Measurements from ENCODE around the gene AUP1. TPM values are rescaled to one million over a fixed set of nuclear protein-coding genes. Genes with fewer than 3 reads are reported as not detected.
"Not testable (repeated sequence)": the region's sequence is repeated elsewhere in the genome, so short reads cannot be mapped to it uniquely, and the experiment has no call there.

Gene AUP1
- total and polyA plus RNA-seq, 2 experiments from 2014 or later = 98.7 to 105 TPM

- no peaks in the 10 kb centered on the region for H3K4me1 ChIP-seq (ENCODE audit: insufficient read depth)
- no peaks in the 10 kb centered on the region for H3K9me2 ChIP-seq (ENCODE audit: insufficient read depth)
- peaks cover 6% of the 10 kb centered on the region for H3K27me3 Mint-ChIP-seq (ENCODE audit: insufficient read depth, low read depth, poor library complexity)
- H3K27me3 ChIP-seq (ENCODE audit: insufficient read depth) = no peaks in the 10 kb centered on the region
- H3K79me2 ChIP-seq (replicated peaks; ENCODE audit: insufficient read depth) = peaks cover 5% of the 10 kb centered on the region
- no peaks in the 10 kb centered on the region; the same call in 2 of the 3 replicates for H3K9me3 Mint-ChIP-seq
- H3K36me3 Mint-ChIP-seq (ENCODE audit: low read depth) = peaks cover 50% of the 10 kb centered on the region
- no peak for ATAC-seq
- no peak overlapping the region for H3K27ac Mint-ChIP-seq
- H3K4me2 ChIP-seq = no peak overlapping the region
- H3K36me3 ChIP-seq (ENCODE audit: insufficient read depth) = peaks cover 5% of the 10 kb centered on the region; the same call in 1 of the 2 replicates
- no peak overlapping the region for H2AFZ ChIP-seq
- H3K4me3 Mint-ChIP-seq = no peak overlapping the region
- H4K20me1 ChIP-seq (replicated peaks; ENCODE audit: insufficient read depth) = no peaks in the 10 kb centered on the region
- H3F3A ChIP-seq (replicated peaks; ENCODE audit: low read depth) = no peaks in the 10 kb centered on the region
- no peak overlapping the region for H3K27ac ChIP-seq (ENCODE audit: low read depth)
- TF ChIP-seq ZNF331 (CRISPR knock-in tag; IDR thresholded peaks at IDR 0.05; ENCODE audit: low read depth) (no peak), EZH2phosphoT487 (IDR thresholded peaks at IDR 0.05; ENCODE audit: unreplicated experiment) (no peak)
- H3K4me1 Mint-ChIP-seq = no peaks in the 10 kb centered on the region; the same call in 2 of the 3 replicates
- H3K4me3 ChIP-seq = no peak overlapping the region
- DNase-seq (ENCODE audit: low spot score) = no peak
These were observed 40.6 kb downstream of the AUP1 start for GRCh38 chr2:74488643-74489481.

GRCh38 chr2:74486141-74486540 is 43.4 kb downstream of the AUP1 start:
- Histone ChIP-seq H3K9me2 (ENCODE audit: insufficient read depth) (no peaks in the 10 kb centered on the region), H3K27ac (ENCODE audit: low read depth) (no peak overlapping the region), H3K27me3 (ENCODE audit: insufficient read depth) (no peaks in the 10 kb centered on the region), H4K20me1 (replicated peaks; ENCODE audit: insufficient read depth) (peaks cover 7% of the 10 kb centered on the region; the same call in 1 of the 2 replicates), H3K36me3 (ENCODE audit: insufficient read depth) (no peaks in the 10 kb centered on the region; the same call in 1 of the 2 replicates), H3F3A (replicated peaks; ENCODE audit: low read depth) (no peaks in the 10 kb centered on the region), H3K4me2 (no peak overlapping the region), H3K79me2 (replicated peaks; ENCODE audit: insufficient read depth) (peaks cover 11% of the 10 kb centered on the region), H3K4me3 (no peak overlapping the region), H3K4me1 (ENCODE audit: insufficient read depth) (peaks cover 5% of the 10 kb centered on the region; the same call in 1 of the 2 replicates), H2AFZ (no peak overlapping the region)
- DNase-seq (ENCODE audit: low spot score) = no peak
- Mint-ChIP-seq H3K36me3 (ENCODE audit: low read depth) (peaks cover 32% of the 10 kb centered on the region), H3K4me1 (peaks cover 3% of the 10 kb centered on the region), H3K4me3 (no peak overlapping the region; the same call in 2 of the 3 replicates), H3K27ac (no peak overlapping the region), H3K27me3 (ENCODE audit: insufficient read depth, low read depth, poor library complexity) (peaks cover 11% of the 10 kb centered on the region), H3K9me3 (no peaks in the 10 kb centered on the region; the same call in 2 of the 3 replicates)
- TF ChIP-seq ZNF114 (CRISPR knock-in tag; IDR thresholded peaks at IDR 0.05) (no peak), STAT1 (IDR thresholded peaks at IDR 0.05; ENCODE audit: unreplicated experiment) (no peak), CREB1 (CRISPR knock-in tag; IDR thresholded peaks at IDR 0.05; ENCODE audit: low read depth) (no peak), POLR2AphosphoS5 (IDR thresholded peaks at IDR 0.05; ENCODE audit: low read depth) (no peak), EZH2 (IDR thresholded peaks at IDR 0.05; ENCODE audit: low read depth, unreplicated experiment) (no peak), ZNF331 (CRISPR knock-in tag; IDR thresholded peaks at IDR 0.05; ENCODE audit: low read depth) (no peak)
- TF ChIP-seq, protein P1, sequence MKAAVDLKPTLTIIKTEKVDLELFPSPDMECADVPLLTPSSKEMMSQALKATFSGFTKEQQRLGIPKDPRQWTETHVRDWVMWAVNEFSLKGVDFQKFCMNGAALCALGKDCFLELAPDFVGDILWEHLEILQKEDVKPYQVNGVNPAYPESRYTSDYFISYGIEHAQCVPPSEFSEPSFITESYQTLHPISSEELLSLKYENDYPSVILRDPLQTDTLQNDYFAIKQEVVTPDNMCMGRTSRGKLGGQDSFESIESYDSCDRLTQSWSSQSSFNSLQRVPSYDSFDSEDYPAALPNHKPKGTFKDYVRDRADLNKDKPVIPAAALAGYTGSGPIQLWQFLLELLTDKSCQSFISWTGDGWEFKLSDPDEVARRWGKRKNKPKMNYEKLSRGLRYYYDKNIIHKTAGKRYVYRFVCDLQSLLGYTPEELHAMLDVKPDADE (IDR thresholded peaks at IDR 0.05) = no peak
- no peak for ATAC-seq

DNA sequence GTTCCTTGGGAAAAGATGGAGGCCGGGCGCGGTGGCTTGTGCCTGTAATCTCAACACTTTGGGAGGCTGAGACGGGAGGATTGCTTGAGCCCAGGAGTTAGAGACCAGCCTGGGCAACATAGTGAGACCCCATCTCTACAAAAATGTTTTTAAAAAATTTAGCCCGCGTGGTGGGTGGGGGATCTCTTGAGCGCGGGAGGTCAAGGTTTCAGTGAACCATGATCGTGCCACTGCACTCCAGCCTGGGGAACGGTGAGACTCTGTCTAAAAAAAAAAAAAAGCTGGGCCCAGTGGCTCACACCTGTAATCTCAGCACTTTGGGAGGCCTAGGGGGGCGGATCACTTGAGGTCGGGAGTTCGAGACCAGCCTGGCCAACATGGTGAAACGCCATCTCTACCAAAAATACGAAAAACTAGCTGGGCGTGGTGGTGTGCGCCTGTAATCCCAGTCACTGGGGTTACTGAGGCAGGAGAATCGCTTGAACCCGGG is 45.8 kb downstream of the AUP1 start:
- ATAC-seq; H3K36me3 ChIP-seq (ENCODE audit: insufficient read depth); H3K9me2 ChIP-seq (ENCODE audit: insufficient read depth); H3K4me1 ChIP-seq (ENCODE audit: insufficient read depth); H3F3A ChIP-seq (replicated peaks; ENCODE audit: low read depth); DNase-seq (ENCODE audit: low spot score); H3K4me1 Mint-ChIP-seq; H3K27ac ChIP-seq (ENCODE audit: low read depth); H3K27me3 ChIP-seq (ENCODE audit: insufficient read depth); H3K9me3 Mint-ChIP-seq: not testable (repeated sequence)
- peaks cover 24% of the 10 kb centered on the region for H3K36me3 Mint-ChIP-seq (ENCODE audit: low read depth)
- Histone ChIP-seq H3K79me2 (replicated peaks; ENCODE audit: insufficient read depth) (peaks cover 14% of the 10 kb centered on the region), H3K4me3 (peak overlapping the region; percentile 68), H4K20me1 (replicated peaks; ENCODE audit: insufficient read depth) (peaks cover 13% of the 10 kb centered on the region; the same call in 1 of the 2 replicates), H2AFZ (peak overlapping the region; percentile 61), H3K4me2 (peak overlapping the region; percentile 77)
- peaks cover 11% of the 10 kb centered on the region for H3K27me3 Mint-ChIP-seq (ENCODE audit: insufficient read depth, low read depth, poor library complexity)
- peak overlapping the region; percentile 39; the same call in 1 of the 2 replicates for H3K27ac Mint-ChIP-seq
- H3K4me3 Mint-ChIP-seq = peak overlapping the region; percentile 99
